Measurements from ENCODE around the gene OSBPL2. TPM values are rescaled to one million over a fixed set of nuclear protein-coding genes. Genes with fewer than 3 reads are reported as not detected.

OSBPL2 gene
- polyA plus RNA-seq, 4 donors, result 26.7 to 41.5 (median 34.8) TPM

- peak in 1 of 4 donors; percentile 52 for DNase-seq (ENCODE audit: low read depth in 4 of 4, low spot score in 2 of 4)
Measured at GRCh38 chr20:62219992-62220665, 18.2 kb upstream of the OSBPL2 start, which contains the start of gene HRH3. TSS of gene HRH3 (minus strand) at chr20:62220278. CDS start at chr20:62219970, 308 bp downstream.

GRCh38 chr20:62220666-62221568 lies 17.4 kb upstream of the OSBPL2 start:
- DNase-seq (ENCODE audit: low read depth in 4 of 4, low spot score in 2 of 4), result no peak

GRCh38 chr20:62222266-62222850 lies 16.0 kb upstream of the OSBPL2 start:
- DNase-seq (ENCODE audit: low read depth in 4 of 4, low spot score in 2 of 4), result no peak

- DNase-seq (ENCODE audit: low read depth in 4 of 4, low spot score in 2 of 4), result no peak
Measured at GRCh38 chr20:62222972-62223371, 15.3 kb upstream of the OSBPL2 start.

GRCh38 chr20:62223571-62223970 lies 14.8 kb upstream of the OSBPL2 start:
- DNase-seq (ENCODE audit: low read depth in 4 of 4, low spot score in 2 of 4), result no peak

- DNase-seq (ENCODE audit: low read depth in 4 of 4, low spot score in 2 of 4), result no peak
Measured at GRCh38 chr20:62224113-62224855, 14.0 kb upstream of the OSBPL2 start.

- no peak for DNase-seq (ENCODE audit: low read depth in 4 of 4, low spot score in 2 of 4)
Measured at GRCh38 chr20:62225026-62225425, 13.3 kb upstream of the OSBPL2 start.

- DNase-seq (ENCODE audit: low read depth in 4 of 4, low spot score in 2 of 4), result no peak
Measured at GRCh38 chr20:62225820-62226635, 12.3 kb upstream of the OSBPL2 start.

- no peak for DNase-seq (ENCODE audit: low read depth in 4 of 4, low spot score in 2 of 4)
Measured at GRCh38 chr20:62226707-62227590, 11.4 kb upstream of the OSBPL2 start.

- no peak for DNase-seq (ENCODE audit: low read depth in 4 of 4, low spot score in 2 of 4)
Measured at GRCh38 chr20:62227591-62227976, 10.7 kb upstream of the OSBPL2 start.

GRCh38 chr20:62227977-62228958 lies 10.1 kb upstream of the OSBPL2 start:
- DNase-seq (ENCODE audit: low read depth in 4 of 4, low spot score in 2 of 4), result no peak

GRCh38 chr20:62228982-62229545 lies 9.3 kb upstream of the OSBPL2 start:
- DNase-seq (ENCODE audit: low read depth in 4 of 4, low spot score in 2 of 4), result no peak

GRCh38 chr20:62229667-62230066 lies 8.7 kb upstream of the OSBPL2 start:
- no peak for DNase-seq (ENCODE audit: low read depth in 4 of 4, low spot score in 2 of 4)

GRCh38 chr20:62230276-62230675 lies 8.0 kb upstream of the OSBPL2 start:
- no peak for DNase-seq (ENCODE audit: low read depth in 4 of 4, low spot score in 2 of 4)

GRCh38 chr20:62230696-62231095 lies 7.6 kb upstream of the OSBPL2 start:
- DNase-seq (ENCODE audit: low read depth in 4 of 4, low spot score in 2 of 4), result no peak

GRCh38 chr20:62231292-62231691 lies 7.0 kb upstream of the OSBPL2 start:
- DNase-seq (ENCODE audit: low read depth in 4 of 4, low spot score in 2 of 4), result no peak

- DNase-seq (ENCODE audit: low read depth in 4 of 4, low spot score in 2 of 4), result no peak
Measured at GRCh38 chr20:62232194-62232593, 6.1 kb upstream of the OSBPL2 start.
